Measurements from ENCODE around the gene OR2W3. TPM values are rescaled to one million over a fixed set of nuclear protein-coding genes. Genes with fewer than 3 reads are reported as not detected.

OR2W3 gene
- total RNA-seq: 0.58 TPM in 1 of 2 replicates, not detected in the other

GRCh38 chr1:247895163-247895637 lies at the start of gene OR2W3:
OR2W3 (plus strand) TSS chr1:247895587; CDS start chr1:247895587, 0 bp downstream.
- DNase-seq (ENCODE audit: extremely low read depth, low read depth, low spot score): no peak

GRCh38 chr1:247845693-247846017 lies 49.7 kb upstream of the OR2W3 start:
- DNase-seq (ENCODE audit: extremely low read depth, low read depth, low spot score): no peak

- DNase-seq (ENCODE audit: extremely low read depth, low read depth, low spot score): no peak
Observed at GRCh38 chr1:247848346-247848745, 47.0 kb upstream of the OR2W3 start.

- no peak for DNase-seq (ENCODE audit: extremely low read depth, low read depth, low spot score)
Observed at GRCh38 chr1:247849616-247850015, 45.8 kb upstream of the OR2W3 start.

GRCh38 chr1:247854899-247855545 lies 40.4 kb upstream of the OR2W3 start:
- no peak for DNase-seq (ENCODE audit: extremely low read depth, low read depth, low spot score)

- no peak for DNase-seq (ENCODE audit: extremely low read depth, low read depth, low spot score)
Observed at GRCh38 chr1:247855911-247856310, 39.5 kb upstream of the OR2W3 start.

GRCh38 chr1:247857069-247857984 lies 38.1 kb upstream of the OR2W3 start, which contains the start of gene TRIM58:
TRIM58 (plus strand) TSS chr1:247857187; CDS start chr1:247857247, 60 bp downstream.
- DNase-seq (ENCODE audit: extremely low read depth, low read depth, low spot score): no peak

GRCh38 chr1:247857985-247858619 lies 37.3 kb upstream of the OR2W3 start:
- no peak for DNase-seq (ENCODE audit: extremely low read depth, low read depth, low spot score)

- no peak for DNase-seq (ENCODE audit: extremely low read depth, low read depth, low spot score)
Observed at GRCh38 chr1:247862756-247863155, 32.6 kb upstream of the OR2W3 start.

- no peak for DNase-seq (ENCODE audit: extremely low read depth, low read depth, low spot score)
Observed at GRCh38 chr1:247864644-247865043, 30.7 kb upstream of the OR2W3 start.

GRCh38 chr1:247865416-247865815 lies 30.0 kb upstream of the OR2W3 start:
- DNase-seq (ENCODE audit: extremely low read depth, low read depth, low spot score): no peak

- DNase-seq (ENCODE audit: extremely low read depth, low read depth, low spot score): no peak
Observed at GRCh38 chr1:247883346-247883745, 12.0 kb upstream of the OR2W3 start.

- no peak for DNase-seq (ENCODE audit: extremely low read depth, low read depth, low spot score)
Observed at GRCh38 chr1:247884797-247885413, 10.5 kb upstream of the OR2W3 start.

- DNase-seq (ENCODE audit: extremely low read depth, low read depth, low spot score): no peak
Observed at GRCh38 chr1:247895976-247896375, 589 bp downstream of the OR2W3 start.

GRCh38 chr1:247904122-247904521 lies 8.7 kb downstream of the OR2W3 start:
- DNase-seq (ENCODE audit: extremely low read depth, low read depth, low spot score): no peak

GRCh38 chr1:247905181-247905580 lies 9.8 kb downstream of the OR2W3 start:
- DNase-seq (ENCODE audit: extremely low read depth, low read depth, low spot score): no peak

GRCh38 chr1:247905910-247906503 lies 10.6 kb downstream of the OR2W3 start:
- no peak for DNase-seq (ENCODE audit: extremely low read depth, low read depth, low spot score)

- DNase-seq (ENCODE audit: extremely low read depth, low read depth, low spot score): no peak
Observed at GRCh38 chr1:247906504-247907047, 11.2 kb downstream of the OR2W3 start.

GRCh38 chr1:247908766-247909165 lies 13.4 kb downstream of the OR2W3 start:
- no peak for DNase-seq (ENCODE audit: extremely low read depth, low read depth, low spot score)

- DNase-seq (ENCODE audit: extremely low read depth, low read depth, low spot score): no peak
Observed at GRCh38 chr1:247913786-247914185, 18.4 kb downstream of the OR2W3 start.
